Raji (cell line): Measurements from ENCODE around the gene RNF115.

Experiments
- POLR2A ChIP-seq: IDR thresholded peaks from 2 replicates; pipeline ENCODE4 v1.6.1; 2011; ENCODE audit warnings: low read depth, low read length, control low read depth; ENCODE audit not compliant: insufficient read depth

Gene RNF115

GRCh38 chr1:145747398-145748247, 76.3 kb downstream of the RNF115 start:
- no peak for TF ChIP-seq POLR2A

GRCh38 chr1:145740269-145740668, 83.6 kb downstream of the RNF115 start:
- no peak for TF ChIP-seq POLR2A

GRCh38 chr1:145736191-145736590, 87.7 kb downstream of the RNF115 start:
- no peak for TF ChIP-seq POLR2A

- no peak for TF ChIP-seq POLR2A
Measured at GRCh38 chr1:145730900-145731299, 93.0 kb downstream of the RNF115 start.

GRCh38 chr1:145730467-145730866, 93.4 kb downstream of the RNF115 start:
- TF ChIP-seq POLR2A, result no peak

GRCh38 chr1:145729666-145730436, 94.0 kb downstream of the RNF115 start:
- no peak for TF ChIP-seq POLR2A

GRCh38 chr1:145729196-145729595, 94.7 kb downstream of the RNF115 start:
- no peak for TF ChIP-seq POLR2A

- no peak for TF ChIP-seq POLR2A
Measured at GRCh38 chr1:145720878-145721671, 102.8 kb downstream of the RNF115 start.

GRCh38 chr1:145720556-145720877, 103.4 kb downstream of the RNF115 start:
- TF ChIP-seq POLR2A, result no peak

- no peak for TF ChIP-seq POLR2A
Measured at GRCh38 chr1:145719230-145720079, 104.4 kb downstream of the RNF115 start, which contains the start of gene CD160. TSS of gene CD160 (plus strand) at chr1:145719499. CDS start at chr1:145728328, 8,829 bp downstream.

- TF ChIP-seq POLR2A, result no peak
Measured at GRCh38 chr1:145717833-145718232, 106.1 kb downstream of the RNF115 start.

GRCh38 chr1:145716641-145717345, 107.1 kb downstream of the RNF115 start:
- no peak for TF ChIP-seq POLR2A

- TF ChIP-seq POLR2A, result no peak
Measured at GRCh38 chr1:145714524-145715111, 109.3 kb downstream of the RNF115 start.
